Islet of Langerhans (tissue), 1 donor: ENCODE results near the gene ADGRG4.

ENCODE experiments used
- FAIRE-seq: peaks from one replicate; lab custom pipeline; 2011; peaks lifted over from hg19 to GRCh38; lab: Jason Lieb, UNC

Gene ADGRG4

GRCh38 chrX:136295380-136295779 lies 5.4 kb upstream of the ADGRG4 start:
- FAIRE-seq = no peak

- FAIRE-seq = no peak
These were observed 2.3 kb downstream of the ADGRG4 start for GRCh38 chrX:136303041-136303440.

GRCh38 chrX:136304493-136304892 lies 3.7 kb downstream of the ADGRG4 start:
- no peak for FAIRE-seq

- FAIRE-seq = no peak
These were observed 5.4 kb downstream of the ADGRG4 start for GRCh38 chrX:136306182-136306581.

GRCh38 chrX:136307471-136307870 lies 6.7 kb downstream of the ADGRG4 start:
- FAIRE-seq = no peak

GRCh38 chrX:136310411-136310810 lies 9.6 kb downstream of the ADGRG4 start:
- FAIRE-seq = no peak

- FAIRE-seq = peak; percentile 83
These were observed 17.4 kb downstream of the ADGRG4 start for GRCh38 chrX:136318156-136318555.

- FAIRE-seq = no peak
These were observed 18.3 kb downstream of the ADGRG4 start for GRCh38 chrX:136318895-136319597.

- no peak for FAIRE-seq
These were observed 18.8 kb downstream of the ADGRG4 start for GRCh38 chrX:136319600-136319999.

GRCh38 chrX:136321532-136321931 lies 20.8 kb downstream of the ADGRG4 start:
- no peak for FAIRE-seq

GRCh38 chrX:136322064-136322463 lies 21.3 kb downstream of the ADGRG4 start:
- FAIRE-seq = no peak

GRCh38 chrX:136325377-136325776 lies 24.6 kb downstream of the ADGRG4 start:
- FAIRE-seq = no peak

- no peak for FAIRE-seq
These were observed 28.2 kb downstream of the ADGRG4 start for GRCh38 chrX:136328933-136329332.

- no peak for FAIRE-seq
These were observed 35.9 kb downstream of the ADGRG4 start for GRCh38 chrX:136336623-136337022.

- no peak for FAIRE-seq
These were observed 38.9 kb downstream of the ADGRG4 start for GRCh38 chrX:136339702-136340101.

GRCh38 chrX:136344320-136344719 lies 43.6 kb downstream of the ADGRG4 start:
- no peak for FAIRE-seq

- no peak for FAIRE-seq
These were observed 45.7 kb downstream of the ADGRG4 start for GRCh38 chrX:136346506-136346905.

GRCh38 chrX:136347706-136348105 lies 46.9 kb downstream of the ADGRG4 start:
- no peak for FAIRE-seq

GRCh38 chrX:136353526-136354093 lies 52.8 kb downstream of the ADGRG4 start:
- FAIRE-seq = no peak

GRCh38 chrX:136354201-136354600 lies 53.4 kb downstream of the ADGRG4 start:
- no peak for FAIRE-seq

GRCh38 chrX:136369377-136369776 lies 68.6 kb downstream of the ADGRG4 start:
- FAIRE-seq = peak; percentile 13

- no peak for FAIRE-seq
These were observed 76.0 kb downstream of the ADGRG4 start for GRCh38 chrX:136376713-136377112.

- peak; percentile 65 for FAIRE-seq
These were observed 79.4 kb downstream of the ADGRG4 start for GRCh38 chrX:136380010-136380769.
